RWPE2 (cell line): ENCODE measurements around the gene SLC9A5.
A peak's percentile ranks its signal among the peaks of the same experiment; 100 is the strongest.

Experiments
- ATAC-seq: fragments of 200-7000 bp; cut with Tn5 transposase; 3 replicates; pipeline ENCODE4 v1.9.1; 2021; ENCODE audit warnings: low read depth
- DNase-seq: peaks from one replicate; pipeline ENCODE4 v3.0.0-alpha.2; 2020; ENCODE audit warnings: low spot score
- H3K27ac ChIP-seq: fragments of 450-650 bp; 2 replicates; pipeline ENCODE4 v1.5.1; 2017; ENCODE audit warnings: mild to moderate bottlenecking; ENCODE audit not compliant: poor library complexity, severe bottlenecking
- H3K27me3 ChIP-seq: fragments of 250-450 bp; sonication (Bioruptor Pico); 2 replicates; pipeline ENCODE4 v1.5.1; 2021; ENCODE audit warnings: mild to moderate bottlenecking, moderate library complexity; ENCODE audit not compliant: insufficient read depth, poor library complexity, severe bottlenecking
- H3K36me3 ChIP-seq: fragments of 250-450 bp; sonication (Bioruptor Pico); 2 replicates; pipeline ENCODE4 v1.5.1; 2020; ENCODE audit warnings: low read depth, mild to moderate bottlenecking, moderate library complexity
- H3K4me1 ChIP-seq: fragments of 250-450 bp; sonication (Bioruptor Pico); 2 replicates; pipeline ENCODE4 v1.5.1; 2021; ENCODE audit warnings: mild to moderate bottlenecking, moderate library complexity; ENCODE audit not compliant: insufficient read depth, poor library complexity, severe bottlenecking
- H3K4me3 ChIP-seq: fragments of 250-450 bp; sonication (Bioruptor Pico); 2 replicates; pipeline ENCODE4 v1.5.1; 2021; ENCODE audit warnings: mild to moderate bottlenecking, moderate library complexity; ENCODE audit not compliant: severe bottlenecking
- H3K9me3 ChIP-seq: fragments of 250-450 bp; sonication (Bioruptor Pico); 2 replicates; pipeline ENCODE4 v1.5.1; 2021; ENCODE audit warnings: mild to moderate bottlenecking, moderate library complexity; ENCODE audit not compliant: severe bottlenecking
- TF ChIP-seq, protein P1 (sequence below): fragments of 450-650 bp; IDR thresholded peaks from one replicate; pipeline ENCODE4 v1.5.1; 2017; ENCODE audit warnings: mild to moderate bottlenecking, moderate library complexity; ENCODE audit not compliant: poor library complexity, severe bottlenecking

Gene SLC9A5

GRCh38 chr16:67242138-67242730 is 6.5 kb upstream of the SLC9A5 start:
- TF ChIP-seq, protein P1, sequence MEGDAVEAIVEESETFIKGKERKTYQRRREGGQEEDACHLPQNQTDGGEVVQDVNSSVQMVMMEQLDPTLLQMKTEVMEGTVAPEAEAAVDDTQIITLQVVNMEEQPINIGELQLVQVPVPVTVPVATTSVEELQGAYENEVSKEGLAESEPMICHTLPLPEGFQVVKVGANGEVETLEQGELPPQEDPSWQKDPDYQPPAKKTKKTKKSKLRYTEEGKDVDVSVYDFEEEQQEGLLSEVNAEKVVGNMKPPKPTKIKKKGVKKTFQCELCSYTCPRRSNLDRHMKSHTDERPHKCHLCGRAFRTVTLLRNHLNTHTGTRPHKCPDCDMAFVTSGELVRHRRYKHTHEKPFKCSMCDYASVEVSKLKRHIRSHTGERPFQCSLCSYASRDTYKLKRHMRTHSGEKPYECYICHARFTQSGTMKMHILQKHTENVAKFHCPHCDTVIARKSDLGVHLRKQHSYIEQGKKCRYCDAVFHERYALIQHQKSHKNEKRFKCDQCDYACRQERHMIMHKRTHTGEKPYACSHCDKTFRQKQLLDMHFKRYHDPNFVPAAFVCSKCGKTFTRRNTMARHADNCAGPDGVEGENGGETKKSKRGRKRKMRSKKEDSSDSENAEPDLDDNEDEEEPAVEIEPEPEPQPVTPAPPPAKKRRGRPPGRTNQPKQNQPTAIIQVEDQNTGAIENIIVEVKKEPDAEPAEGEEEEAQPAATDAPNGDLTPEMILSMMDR: no peak
- Histone ChIP-seq H3K4me1 (peaks cover 59% of the 10 kb centered on the region), H3K27ac (peak overlapping the region; percentile 92), H3K4me3 (no peak overlapping the region), H3K36me3 (peaks cover 43% of the 10 kb centered on the region), H3K27me3 (no peaks in the 10 kb centered on the region), H3K9me3 (no peaks in the 10 kb centered on the region)
- DNase-seq: no peak
- ATAC-seq: no peak

- H3K9me3 ChIP-seq: no peaks in the 10 kb centered on the region
- TF ChIP-seq, protein P1: no peak
- peak overlapping the region; percentile 92 for H3K27ac ChIP-seq
- H3K27me3 ChIP-seq: no peaks in the 10 kb centered on the region
- no peak overlapping the region for H3K4me3 ChIP-seq
- H3K4me1 ChIP-seq: peaks cover 64% of the 10 kb centered on the region
- ATAC-seq: no peak
- peaks cover 31% of the 10 kb centered on the region for H3K36me3 ChIP-seq
- DNase-seq: no peak
These were observed 5.3 kb upstream of the SLC9A5 start for GRCh38 chr16:67243481-67243880.

- H3K27me3 ChIP-seq: no peaks in the 10 kb centered on the region
- H3K27ac ChIP-seq: peak overlapping the region; percentile 92
- peaks cover 20% of the 10 kb centered on the region for H3K36me3 ChIP-seq
- H3K4me3 ChIP-seq: no peak overlapping the region
- DNase-seq (peak; percentile 93), ATAC-seq (peak; percentile 47)
- TF ChIP-seq, protein P1: peak; percentile 23
- no peaks in the 10 kb centered on the region for H3K9me3 ChIP-seq
- H3K4me1 ChIP-seq: peaks cover 64% of the 10 kb centered on the region
These were observed 4.2 kb upstream of the SLC9A5 start for GRCh38 chr16:67244387-67245185.

GRCh38 chr16:67245186-67245585 is 3.6 kb upstream of the SLC9A5 start:
- ATAC-seq: no peak
- H3K4me3 ChIP-seq: no peak overlapping the region
- peak overlapping the region; percentile 92 for H3K27ac ChIP-seq

More at GRCh38 chr16:67245186-67245585, 3.6 kb upstream of the SLC9A5 start:
- no peaks in the 10 kb centered on the region for H3K9me3 ChIP-seq
- DNase-seq: no peak
- no peaks in the 10 kb centered on the region for H3K27me3 ChIP-seq
- TF ChIP-seq, protein P1: no peak
- peaks cover 14% of the 10 kb centered on the region for H3K36me3 ChIP-seq
- H3K4me1 ChIP-seq: peaks cover 62% of the 10 kb centered on the region
